Activated T-helper 1 cell treated with anti-CD3 and anti-CD28 coated beads, Interleukin-12 subunit alpha, Interleukin-12 subunit beta, Interleukin-2, Interleukin-4 antibody, amounts not matched to agents 30 ng/mL and 10 ng/mL and 1 ng/mL, durations not matched to agents 14 hours and 24 hours and 36 hours (primary cell): ENCODE data around the gene C16orf96. TPM values are rescaled to one million over a fixed set of nuclear protein-coding genes. Genes with fewer than 3 reads are reported as not detected.

Source experiments
- DNase-seq: peaks from one replicate; pipeline ENCODE4 v3.0.0; 2021; ENCODE audit warnings: low spot score
- H3K27ac Mint-ChIP-seq: one replicate; pipeline ENCODE4 v1.8.0; 2021; ENCODE audit warnings: mild to moderate bottlenecking, mixed read lengths
- H3K27me3 Mint-ChIP-seq: one replicate; pipeline ENCODE4 v1.8.0; 2022; ENCODE audit warnings: mild to moderate bottlenecking, moderate library complexity, mixed read lengths; ENCODE audit not compliant: insufficient read depth
- H3K36me3 Mint-ChIP-seq: one replicate; pipeline ENCODE4 v1.8.0; 2021; ENCODE audit warnings: low read depth, mixed read lengths
- H3K4me1 Mint-ChIP-seq: one replicate; pipeline ENCODE4 v1.8.0; 2021; ENCODE audit warnings: low read depth, mixed read lengths
- H3K4me3 Mint-ChIP-seq: one replicate; pipeline ENCODE4 v1.8.0; 2021; ENCODE audit warnings: mild to moderate bottlenecking, moderate library complexity, mixed read lengths
- H3K9me3 Mint-ChIP-seq: one replicate; pipeline ENCODE4 v1.8.0; 2021; ENCODE audit warnings: mixed read lengths
- intact Hi-C: fragments of 100-400 bp; cut with micrococcal nuclease; formaldehyde crosslinking; loops from one replicate; pipeline ENCODE4 v1.15.1; 2024
- total RNA-seq: library from RNA; stranded (reverse); gene quantifications from 2 replicates; pipeline ENCODE4 v1.2.3, GENCODE V29; 2022

C16orf96 gene
- total RNA-seq, 1 donor from 2014 or later: not detected

GRCh38 chr16:4515611-4516233 is 40.4 kb upstream of the C16orf96 start:
- H3K4me1 Mint-ChIP-seq: peaks cover 22% of the 10 kb centered on the region
- intact Hi-C loops: loop anchor here (1.0 to 2.0 kb wide), 2 partner anchors 20 to 33 kb away; no protein-coding TSS in a partner anchor
- no peaks in the 10 kb centered on the region for H3K27me3 Mint-ChIP-seq
- DNase-seq: no peak
- H3K9me3 Mint-ChIP-seq: no peaks in the 10 kb centered on the region
- peak overlapping the region; percentile 82 for H3K27ac Mint-ChIP-seq
- peaks cover 20% of the 10 kb centered on the region for H3K36me3 Mint-ChIP-seq
- peak overlapping the region; percentile 69 for H3K4me3 Mint-ChIP-seq

GRCh38 chr16:4517812-4518680 is 38.1 kb upstream of the C16orf96 start:
- H3K4me3 Mint-ChIP-seq: no peak overlapping the region
- peak overlapping the region; percentile 72 for H3K27ac Mint-ChIP-seq
- H3K27me3 Mint-ChIP-seq: no peaks in the 10 kb centered on the region
- peaks cover 22% of the 10 kb centered on the region for H3K4me1 Mint-ChIP-seq
- no peak for DNase-seq
- intact Hi-C loops: no loop called here
- no peaks in the 10 kb centered on the region for H3K9me3 Mint-ChIP-seq
- peaks cover 8% of the 10 kb centered on the region for H3K36me3 Mint-ChIP-seq

- no peak overlapping the region for H3K27ac Mint-ChIP-seq
- no peak overlapping the region for H3K4me3 Mint-ChIP-seq
- peaks cover 2% of the 10 kb centered on the region for H3K27me3 Mint-ChIP-seq
- H3K9me3 Mint-ChIP-seq: no peaks in the 10 kb centered on the region
- intact Hi-C loops: no loop called here
- DNase-seq: no peak
- peaks cover 8% of the 10 kb centered on the region for H3K36me3 Mint-ChIP-seq
- H3K4me1 Mint-ChIP-seq: peaks cover 18% of the 10 kb centered on the region
Observed at GRCh38 chr16:4519274-4520058, 36.7 kb upstream of the C16orf96 start.

- Mint-ChIP-seq H3K27ac (no peak overlapping the region), H3K4me3 (no peak overlapping the region), H3K27me3 (peaks cover 2% of the 10 kb centered on the region), H3K36me3 (peaks cover 4% of the 10 kb centered on the region), H3K4me1 (peaks cover 3% of the 10 kb centered on the region), H3K9me3 (no peaks in the 10 kb centered on the region)
- intact Hi-C loops: no loop called here
- DNase-seq: no peak
Observed at GRCh38 chr16:4520913-4521312, 35.2 kb upstream of the C16orf96 start.

- Mint-ChIP-seq H3K9me3 (no peaks in the 10 kb centered on the region), H3K27ac (no peak overlapping the region), H3K27me3 (peaks cover 2% of the 10 kb centered on the region)
Observed at GRCh38 chr16:4522051-4522581, 34.0 kb upstream of the C16orf96 start.

GRCh38 chr16:4523686-4524085 is 32.5 kb upstream of the C16orf96 start:
- H3K4me1 Mint-ChIP-seq: no peaks in the 10 kb centered on the region
- no peak overlapping the region for H3K4me3 Mint-ChIP-seq
- peaks cover 2% of the 10 kb centered on the region for H3K27me3 Mint-ChIP-seq
- intact Hi-C loops: no loop called here
- no peak overlapping the region for H3K27ac Mint-ChIP-seq
- H3K36me3 Mint-ChIP-seq: peaks cover 2% of the 10 kb centered on the region
- DNase-seq: no peak
- no peaks in the 10 kb centered on the region for H3K9me3 Mint-ChIP-seq

More at GRCh38 chr16:4522051-4522581, 34.0 kb upstream of the C16orf96 start:
- Mint-ChIP-seq H3K36me3 (peaks cover 3% of the 10 kb centered on the region), H3K4me3 (no peak overlapping the region), H3K4me1 (no peaks in the 10 kb centered on the region)
- intact Hi-C loops: no loop called here
- DNase-seq: no peak

GRCh38 chr16:4524571-4524970 is 31.6 kb upstream of the C16orf96 start:
- no peak for DNase-seq

GRCh38 chr16:4525069-4525468 is 31.1 kb upstream of the C16orf96 start:
- Mint-ChIP-seq H3K9me3 (no peaks in the 10 kb centered on the region), H3K27ac (no peak overlapping the region), H3K4me1 (peaks cover 12% of the 10 kb centered on the region), H3K36me3 (peaks cover 7% of the 10 kb centered on the region), H3K27me3 (peaks cover 2% of the 10 kb centered on the region), H3K4me3 (no peak overlapping the region)
- intact Hi-C loops: no loop called here
- no peak for DNase-seq

More at GRCh38 chr16:4524571-4524970, 31.6 kb upstream of the C16orf96 start:
- Mint-ChIP-seq H3K36me3 (peaks cover 6% of the 10 kb centered on the region), H3K4me1 (peaks cover 8% of the 10 kb centered on the region), H3K4me3 (no peak overlapping the region), H3K9me3 (no peaks in the 10 kb centered on the region), H3K27ac (no peak overlapping the region), H3K27me3 (peaks cover 2% of the 10 kb centered on the region)
- intact Hi-C loops: no loop called here

- no peak overlapping the region for H3K4me3 Mint-ChIP-seq
- no peak for DNase-seq
- intact Hi-C loops: no loop called here
- no peaks in the 10 kb centered on the region for H3K9me3 Mint-ChIP-seq
- H3K27me3 Mint-ChIP-seq: peaks cover 2% of the 10 kb centered on the region
- peaks cover 16% of the 10 kb centered on the region for H3K4me1 Mint-ChIP-seq
- H3K36me3 Mint-ChIP-seq: peaks cover 7% of the 10 kb centered on the region
- H3K27ac Mint-ChIP-seq: no peak overlapping the region
Observed at GRCh38 chr16:4525634-4526277, 30.4 kb upstream of the C16orf96 start.

- peaks cover 30% of the 10 kb centered on the region for H3K36me3 Mint-ChIP-seq
- intact Hi-C loops: loop anchor here (1.0 to 10.0 kb wide), 4 partner anchors 9 to 255 kb away; partner anchors contain the start of genes CDIP1 and TFAP4
- H3K4me3 Mint-ChIP-seq: peak overlapping the region; percentile 75
- H3K9me3 Mint-ChIP-seq: no peaks in the 10 kb centered on the region
- no peaks in the 10 kb centered on the region for H3K27me3 Mint-ChIP-seq
- peak overlapping the region; percentile 93 for H3K27ac Mint-ChIP-seq
- no peak for DNase-seq
- peaks cover 19% of the 10 kb centered on the region for H3K4me1 Mint-ChIP-seq
Observed at GRCh38 chr16:4529085-4530060, 26.8 kb upstream of the C16orf96 start.

- Mint-ChIP-seq H3K4me1 (peaks cover 39% of the 10 kb centered on the region), H3K27ac (no peak overlapping the region), H3K36me3 (peaks cover 34% of the 10 kb centered on the region), H3K4me3 (no peak overlapping the region), H3K27me3 (no peaks in the 10 kb centered on the region), H3K9me3 (no peaks in the 10 kb centered on the region)
- intact Hi-C loops: loop anchor here (10.0 kb wide), 1 partner anchor 257 kb away; the partner anchor contains the start of gene TFAP4
- no peak for DNase-seq
Observed at GRCh38 chr16:4531811-4532210, 24.3 kb upstream of the C16orf96 start.
